LNCAP (cell line): ENCODE results near the gene ANKRD11.

Source experiments
- CTCF ChIP-seq: fragments of 450-650 bp; IDR thresholded peaks from 2 replicates; pipeline ENCODE4 v1.5.1; 2017; ENCODE audit warnings: mild to moderate bottlenecking

The ANKRD11 gene

GRCh38 chr16:89505204-89506112 is 15.1 kb upstream of the ANKRD11 start:
- no peak for TF ChIP-seq CTCF

GRCh38 chr16:89504091-89504490 is 13.7 kb upstream of the ANKRD11 start:
- no peak for TF ChIP-seq CTCF

GRCh38 chr16:89502081-89502843 is 11.9 kb upstream of the ANKRD11 start:
- TF ChIP-seq CTCF, result no peak

- no peak for TF ChIP-seq CTCF
These were observed 9.4 kb upstream of the ANKRD11 start for GRCh38 chr16:89499767-89500166.

GRCh38 chr16:89498839-89499238 is 8.5 kb upstream of the ANKRD11 start:
- TF ChIP-seq CTCF, result no peak

GRCh38 chr16:89495121-89495520 is 4.8 kb upstream of the ANKRD11 start:
- TF ChIP-seq CTCF, result no peak

GRCh38 chr16:89493776-89494175 is 3.4 kb upstream of the ANKRD11 start:
- TF ChIP-seq CTCF, result no peak
